Measurements from ENCODE around the gene ZNF143. TPM values are rescaled to one million over a fixed set of nuclear protein-coding genes. Genes with fewer than 3 reads are reported as not detected.

Gene ZNF143
- polyA plus RNA-seq, 1 donor from 2014 or later = 18.9 TPM

- no peak for TF ChIP-seq REST (IDR thresholded peaks at IDR 0.05; ENCODE audit: borderline replicate concordance)
Measured at GRCh38 chr11:9494316-9494715, 33.5 kb downstream of the ZNF143 start (continued).

GRCh38 chr11:9495803-9496514 lies 35.1 kb downstream of the ZNF143 start:
- H2AFZ ChIP-seq (ENCODE audit: low read depth, low read length) = no peak overlapping the region
- peaks cover 5% of the 10 kb centered on the region for H3K36me3 ChIP-seq (ENCODE audit: insufficient read depth, low read length)
- no peaks in the 10 kb centered on the region for H3F3A ChIP-seq (ENCODE audit: insufficient read depth, low read length, poor library complexity, severe bottlenecking)
- no peaks in the 10 kb centered on the region for H4K20me1 ChIP-seq (ENCODE audit: insufficient read depth)
- no peaks in the 10 kb centered on the region for H3K9me3 ChIP-seq (ENCODE audit: low read length)
- H3K9me2 ChIP-seq (ENCODE audit: insufficient read depth, low read length) = no peaks in the 10 kb centered on the region
- H3K79me2 ChIP-seq (replicated peaks; ENCODE audit: insufficient read depth, low read length) = no peaks in the 10 kb centered on the region
- H3K9ac ChIP-seq (ENCODE audit: low read length) = no peak overlapping the region
- H3K27me3 ChIP-seq (ENCODE audit: insufficient read depth, low read depth, low read length) = no peaks in the 10 kb centered on the region
- H3K4me2 ChIP-seq (ENCODE audit: low read length) = no peak overlapping the region
- TF ChIP-seq CTCF (IDR thresholded peaks at IDR 0.05; ENCODE audit: poor library complexity, severe bottlenecking) (no peak), SMC3 (conservative IDR thresholded peaks at IDR 0.05; ENCODE audit: poor library complexity) (no peak), MXI1 (conservative IDR thresholded peaks at IDR 0.05; ENCODE audit: poor library complexity, severe bottlenecking) (no peak), POLR2AphosphoS5 (IDR thresholded peaks at IDR 0.05) (no peak), REST (IDR thresholded peaks at IDR 0.05; ENCODE audit: borderline replicate concordance) (no peak), EZH2 (IDR thresholded peaks at IDR 0.05; ENCODE audit: borderline replicate concordance, insufficient read depth, low read length, poor library complexity, severe bottlenecking) (no peak), EP300 (conservative IDR thresholded peaks at IDR 0.05; ENCODE audit: poor library complexity, severe bottlenecking) (no peak), RAD21 (conservative IDR thresholded peaks at IDR 0.05) (no peak), TAF1 (IDR thresholded peaks at IDR 0.05; ENCODE audit: low read depth) (no peak)
- H3K4me3 ChIP-seq (ENCODE audit: low read length) = no peak overlapping the region
- no peak overlapping the region for H3K27ac ChIP-seq (ENCODE audit: low read length)

All from neural cell (in vitro differentiated cells).